ENCODE measurements around the gene PPP1R3G.

PPP1R3G gene

DNA sequence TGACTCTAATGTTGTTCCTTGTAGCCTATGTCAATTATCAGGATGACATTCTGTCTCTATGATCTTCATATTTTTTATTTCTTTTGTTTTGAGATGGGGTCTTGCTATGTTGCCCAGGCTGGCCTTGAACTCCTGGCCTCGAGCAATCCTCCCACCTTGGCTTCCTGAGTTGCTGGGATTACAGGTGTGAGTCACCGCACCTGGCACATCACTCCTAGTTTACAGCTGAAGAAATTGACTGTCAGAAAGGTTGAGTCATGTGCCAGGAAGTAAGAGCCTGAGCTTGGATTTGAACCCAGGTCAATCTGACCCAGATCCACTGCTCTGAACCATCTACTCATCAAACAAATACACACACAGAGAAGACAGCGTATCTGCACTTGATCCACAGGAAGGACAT, 14.4 kb downstream of the PPP1R3G start:
- DNase-seq (ENCODE audit: low spot score) = no peak
- Histone ChIP-seq H3K4me3 (no peak overlapping the region), H3K27ac (no peak overlapping the region)
- TF ChIP-seq CTCF (IDR thresholded peaks at IDR 0.05) = no peak

DNA sequence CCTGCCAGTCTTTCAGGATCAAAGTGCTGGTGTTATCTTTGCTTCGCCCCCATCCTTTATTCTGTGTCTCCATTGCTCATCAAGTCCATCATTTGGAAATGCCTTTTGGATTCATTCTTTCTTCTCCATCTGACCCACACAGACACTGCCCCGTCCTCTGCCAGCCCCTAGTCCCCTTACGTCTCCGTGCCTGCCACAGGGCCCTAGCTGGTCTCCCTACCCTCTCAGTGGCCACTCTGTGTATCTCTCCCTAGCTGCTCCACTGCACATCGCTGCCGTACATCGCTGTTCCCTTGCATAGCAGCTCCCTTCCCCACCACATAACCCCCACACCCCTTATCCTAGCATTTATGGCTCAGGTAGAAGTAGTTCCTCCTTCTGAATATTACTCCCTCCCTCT, 15.7 kb downstream of the PPP1R3G start:
- H3K27ac ChIP-seq = no peak overlapping the region
- DNase-seq (ENCODE audit: low spot score) = no peak
- TF ChIP-seq CTCF (IDR thresholded peaks at IDR 0.05) = no peak
- H3K4me3 ChIP-seq = no peak overlapping the region

DNA sequence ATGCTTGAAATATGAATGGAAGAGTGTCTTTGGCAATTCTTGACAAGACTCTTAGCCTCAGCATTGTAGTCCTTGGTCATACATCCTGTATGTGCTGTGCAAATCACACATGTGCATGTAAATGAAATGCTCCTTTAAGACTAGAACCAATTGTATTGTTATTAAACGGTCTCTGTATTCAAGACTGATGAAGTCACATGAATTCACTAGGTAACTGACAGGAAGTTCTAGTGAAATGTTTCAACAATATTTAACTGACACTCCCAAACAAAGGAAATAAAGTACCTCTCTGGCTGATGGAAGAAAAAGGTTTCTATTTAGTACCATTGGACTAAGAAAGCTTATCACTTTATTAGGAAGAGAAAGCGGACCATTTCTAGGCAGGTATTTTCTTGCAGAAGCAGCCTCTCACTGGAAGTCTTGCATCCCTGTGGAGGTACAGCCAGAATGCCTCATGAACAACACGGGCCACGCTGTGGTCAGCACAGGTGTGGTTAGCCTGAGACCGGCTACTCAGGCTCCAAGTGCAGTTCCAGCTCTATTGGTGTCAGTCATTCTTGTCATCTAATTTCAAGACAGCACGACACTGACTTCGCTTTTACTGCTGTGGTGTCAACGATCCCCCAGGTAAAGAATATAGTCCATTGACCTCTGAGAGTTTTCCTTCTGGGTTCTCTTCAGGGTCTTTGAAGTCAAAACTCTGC, 17.3 kb downstream of the PPP1R3G start:
- Histone ChIP-seq H3K4me3 (no peak overlapping the region), H3K27ac (no peak overlapping the region)
- no peak for TF ChIP-seq CTCF (IDR thresholded peaks at IDR 0.05)
- DNase-seq (ENCODE audit: low spot score) = no peak

- no peak overlapping the region for H3K27ac ChIP-seq
- H3K4me3 ChIP-seq = no peak overlapping the region
- no peak for TF ChIP-seq CTCF (IDR thresholded peaks at IDR 0.05)
- no peak for DNase-seq (ENCODE audit: low spot score)
Measured at GRCh38 chr6:5103250-5103649, 18.1 kb downstream of the PPP1R3G start.

DNA sequence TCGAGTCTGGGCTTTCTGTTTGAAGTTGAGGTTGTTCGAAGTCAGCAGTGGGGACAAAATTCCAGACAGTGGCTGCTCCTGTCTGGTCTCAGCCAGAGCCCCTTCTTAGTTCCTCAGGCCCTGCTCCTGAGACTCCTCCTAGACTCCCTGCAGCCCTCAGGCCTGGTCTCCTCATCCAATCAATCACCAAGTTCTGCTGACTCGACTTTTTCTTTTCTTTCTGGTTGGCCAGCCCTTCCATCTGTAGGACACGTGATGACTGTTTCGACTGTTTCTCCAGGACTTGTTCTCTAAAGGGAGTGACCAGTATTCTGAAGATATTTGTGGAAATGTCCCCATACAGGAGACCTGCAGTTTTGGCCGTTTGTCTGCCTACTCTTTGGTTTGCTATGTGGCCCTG, 19.5 kb downstream of the PPP1R3G start:
- no peak overlapping the region for H3K4me3 ChIP-seq
- no peak for TF ChIP-seq CTCF (IDR thresholded peaks at IDR 0.05)
- no peak for DNase-seq (ENCODE audit: low spot score)
- H3K27ac ChIP-seq = no peak overlapping the region

DNA sequence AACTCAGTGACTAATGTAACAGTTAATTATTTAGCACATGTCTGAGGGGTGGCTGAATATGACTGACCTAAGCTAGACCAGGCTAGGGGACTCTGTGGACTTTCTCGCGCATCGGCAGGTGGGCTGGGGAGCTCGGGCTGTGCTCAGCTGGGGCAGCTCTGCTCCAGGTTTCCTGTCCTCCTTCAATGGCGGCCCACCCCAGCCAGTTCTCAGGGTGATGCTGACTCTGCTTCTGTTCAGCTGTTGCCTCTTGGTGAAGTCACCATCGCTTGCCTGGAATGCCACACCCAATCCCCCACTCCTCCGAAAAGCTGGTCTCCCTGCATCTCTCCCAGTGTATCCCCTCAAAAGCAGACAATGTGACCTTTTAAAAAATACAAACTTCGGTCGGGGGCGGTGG, 20.0 kb downstream of the PPP1R3G start:
- Histone ChIP-seq H3K27ac (no peak overlapping the region), H3K4me3 (no peak overlapping the region)
- DNase-seq (ENCODE audit: low spot score) = no peak
- no peak for TF ChIP-seq CTCF (IDR thresholded peaks at IDR 0.05)

DNA sequence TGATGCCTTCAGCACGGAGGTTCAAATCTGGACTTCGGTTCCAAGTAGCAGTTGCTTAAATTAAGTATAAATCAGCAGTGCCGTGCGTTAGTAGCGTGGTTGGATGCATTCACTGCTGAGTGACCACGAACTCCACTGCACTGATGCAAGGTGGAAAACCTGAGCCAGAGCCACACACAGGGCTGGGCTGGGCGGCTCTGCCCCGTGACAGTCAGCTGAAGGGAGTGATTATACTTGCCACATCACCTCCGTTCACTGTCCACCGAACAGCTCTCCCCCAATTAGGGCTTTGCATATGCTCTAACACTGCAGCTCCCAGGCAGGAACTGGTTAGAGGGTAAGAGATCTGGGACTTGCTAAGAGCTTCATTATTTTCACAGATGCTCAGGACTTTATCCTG, 22.2 kb downstream of the PPP1R3G start:
- Histone ChIP-seq H3K27ac (no peak overlapping the region), H3K4me3 (no peak overlapping the region)
- no peak for DNase-seq (ENCODE audit: low spot score)
- TF ChIP-seq CTCF (IDR thresholded peaks at IDR 0.05) = no peak
